HEK293T (cell line): ENCODE measurements around the gene EBP.

Experiments used
- FOXM1 ChIP-seq: fragments of 450-650 bp; IDR thresholded peaks from 2 replicates; pipeline ENCODE4 v1.6.1; 2017; ENCODE audit warnings: mild to moderate bottlenecking, borderline replicate concordance
- SP1 ChIP-seq: fragments of 450-650 bp; IDR thresholded peaks from 2 replicates; pipeline ENCODE4 v1.6.1; 2017
- SUZ12 ChIP-seq: fragments of 450-650 bp; IDR thresholded peaks from 2 replicates; pipeline ENCODE4 v1.6.1; 2016; ENCODE audit warnings: mild to moderate bottlenecking

- no peak for TF ChIP-seq FOXM1
- TF ChIP-seq SP1: no peak
- TF ChIP-seq SUZ12: no peak
Observed at GRCh38 chrX:48504261-48504660, 17.3 kb upstream of the EBP start.
